ENCODE data around the gene TDRD9.

The TDRD9 gene

GRCh38 chr14:103948442-103948841 is 20.2 kb downstream of the TDRD9 start:
- Histone ChIP-seq H3K27ac (ENCODE audit: low read depth, low read length, poor library complexity, severe bottlenecking) (no peak overlapping the region), H3K9me3 (ENCODE audit: low read length) (peaks cover 8% of the 10 kb centered on the region), H3K36me3 (ENCODE audit: insufficient read depth, low read length) (no peaks in the 10 kb centered on the region; the same call in 1 of the 2 replicates), H3F3A (ENCODE audit: insufficient read depth, low read length) (no peaks in the 10 kb centered on the region), H3K4me2 (ENCODE audit: low read length) (no peak overlapping the region), H3K9me2 (ENCODE audit: low read depth, low read length) (no peaks in the 10 kb centered on the region), H4K20me1 (ENCODE audit: insufficient read depth, low read length) (no peaks in the 10 kb centered on the region), H2AFZ (ENCODE audit: low read length) (no peak overlapping the region), H3K4me1 (ENCODE audit: insufficient read depth, low read length, severe bottlenecking) (no peaks in the 10 kb centered on the region), H3K27me3 (ENCODE audit: insufficient read depth, low read length) (peaks cover 9% of the 10 kb centered on the region; the same call in 1 of the 2 replicates), H3K79me2 (ENCODE audit: insufficient read depth, low read length) (no peaks in the 10 kb centered on the region), H3K4me3 (ENCODE audit: low read depth, low read length, poor library complexity, severe bottlenecking) (no peak overlapping the region), H3K9ac (ENCODE audit: low read length) (no peak overlapping the region)
- TF ChIP-seq CTCF (IDR thresholded peaks at IDR 0.05; ENCODE audit: low read length), result no peak
- TF ChIP-seq EZH2 (IDR thresholded peaks at IDR 0.05; ENCODE audit: borderline replicate concordance, low read length), result no peak

GRCh38 chr14:103949131-103949790 is 21.0 kb downstream of the TDRD9 start:
- H3K4me1 ChIP-seq (ENCODE audit: insufficient read depth, low read length, severe bottlenecking), result no peaks in the 10 kb centered on the region
- no peaks in the 10 kb centered on the region for H3F3A ChIP-seq (ENCODE audit: insufficient read depth, low read length)
- H3K36me3 ChIP-seq (ENCODE audit: insufficient read depth, low read length), result no peaks in the 10 kb centered on the region; the same call in 1 of the 2 replicates
- H3K27ac ChIP-seq (ENCODE audit: low read depth, low read length, poor library complexity, severe bottlenecking), result no peak overlapping the region
- H3K9me3 ChIP-seq (ENCODE audit: low read length), result peaks cover 8% of the 10 kb centered on the region
- H3K4me3 ChIP-seq (ENCODE audit: low read depth, low read length, poor library complexity, severe bottlenecking), result no peak overlapping the region
- H3K27me3 ChIP-seq (ENCODE audit: insufficient read depth, low read length), result peaks cover 9% of the 10 kb centered on the region; the same call in 1 of the 2 replicates
- H3K9ac ChIP-seq (ENCODE audit: low read length), result no peak overlapping the region
- no peaks in the 10 kb centered on the region for H4K20me1 ChIP-seq (ENCODE audit: insufficient read depth, low read length)
- H3K9me2 ChIP-seq (ENCODE audit: low read depth, low read length), result no peaks in the 10 kb centered on the region
- no peaks in the 10 kb centered on the region for H3K79me2 ChIP-seq (ENCODE audit: insufficient read depth, low read length)
- TF ChIP-seq CTCF (IDR thresholded peaks at IDR 0.05; ENCODE audit: low read length) (no peak), EZH2 (IDR thresholded peaks at IDR 0.05; ENCODE audit: borderline replicate concordance, low read length) (no peak)
- H3K4me2 ChIP-seq (ENCODE audit: low read length), result no peak overlapping the region
- H2AFZ ChIP-seq (ENCODE audit: low read length), result no peak overlapping the region

- H3K36me3 ChIP-seq (ENCODE audit: insufficient read depth, low read length), result no peaks in the 10 kb centered on the region
- H3F3A ChIP-seq (ENCODE audit: insufficient read depth, low read length), result no peaks in the 10 kb centered on the region
- H3K27me3 ChIP-seq (ENCODE audit: insufficient read depth, low read length), result 0 out of 2 replicates have a peak, but pooled peaks cover 5% of the 10 kb centered on the region
- TF ChIP-seq CTCF (IDR thresholded peaks at IDR 0.05; ENCODE audit: low read length) (no peak), EZH2 (IDR thresholded peaks at IDR 0.05; ENCODE audit: borderline replicate concordance, low read length) (no peak)
- no peaks in the 10 kb centered on the region for H3K9me2 ChIP-seq (ENCODE audit: low read depth, low read length)
- H3K4me2 ChIP-seq (ENCODE audit: low read length), result no peak overlapping the region
- no peaks in the 10 kb centered on the region for H4K20me1 ChIP-seq (ENCODE audit: insufficient read depth, low read length)
- H3K9me3 ChIP-seq (ENCODE audit: low read length), result no peaks in the 10 kb centered on the region
- no peak overlapping the region for H2AFZ ChIP-seq (ENCODE audit: low read length)
- H3K79me2 ChIP-seq (ENCODE audit: insufficient read depth, low read length), result no peaks in the 10 kb centered on the region
- no peak overlapping the region for H3K27ac ChIP-seq (ENCODE audit: low read depth, low read length, poor library complexity, severe bottlenecking)
- H3K9ac ChIP-seq (ENCODE audit: low read length), result no peak overlapping the region
- H3K4me1 ChIP-seq (ENCODE audit: insufficient read depth, low read length, severe bottlenecking), result no peaks in the 10 kb centered on the region
- H3K4me3 ChIP-seq (ENCODE audit: low read depth, low read length, poor library complexity, severe bottlenecking), result no peak overlapping the region
These were observed 32.3 kb downstream of the TDRD9 start for GRCh38 chr14:103960457-103961055.
